A673 (cell line): ENCODE measurements around the gene HCCS. TPM values are rescaled to one million over a fixed set of nuclear protein-coding genes. Genes with fewer than 3 reads are reported as not detected.

Source experiments
- BruUV-seq: library from RNA; stranded (reverse); fragments of 400-500 nt; replicated peaks from 2 replicates; lab custom pipeline; 2021; lab: Mats Ljungman, UMichigan
- CTCF ChIA-PET: fragments of 300-600 bp; sonication (Branson Sonifier 250); formaldehyde crosslinking; loops from one replicate; lab custom pipeline; 2022; ENCODE audit warnings: antibody characterized with exemption; lab: Charles Lee
- POLR2A ChIA-PET: fragments of 300-600 bp; sonication (Branson Sonifier 250); formaldehyde crosslinking; loops from one replicate; lab custom pipeline; 2022; ENCODE audit warnings: antibody characterized with exemption; ENCODE audit not compliant: low non-redundant PET; lab: Charles Lee
- DNase-seq: peaks from one replicate; pipeline ENCODE4 v3.0.0-alpha.2; 2015; ENCODE audit warnings: low spot score
- H3K27ac ChIP-seq: fragments of 200-600 bp; sonication (generic); 2 replicates; pipeline ENCODE4 v1.5.1; 2016; ENCODE audit warnings: mixed run types, low read depth, mild to moderate bottlenecking, mixed read lengths, antibody characterized with exemption, low read length; ENCODE audit not compliant: poor library complexity, severe bottlenecking
- H3K27me3 ChIP-seq: fragments of 200-600 bp; sonication (generic); replicated peaks from 2 replicates; pipeline ENCODE4 v1.6.1; 2017; ENCODE audit warnings: mixed run types, low read depth, mild to moderate bottlenecking, mixed read lengths, antibody characterized with exemption, low read length; ENCODE audit not compliant: insufficient read depth, poor library complexity
- H3K36me3 ChIP-seq: fragments of 200-600 bp; sonication (generic); 2 replicates; pipeline ENCODE4 v1.6.1; 2016; ENCODE audit warnings: mixed run types, mild to moderate bottlenecking, mixed read lengths, antibody characterized with exemption, low read length; ENCODE audit not compliant: insufficient read depth, poor library complexity, severe bottlenecking
- H3K4me1 ChIP-seq: fragments of 200-600 bp; sonication (generic); 2 replicates; pipeline ENCODE4 v1.6.1; 2017; ENCODE audit warnings: mixed run types, mild to moderate bottlenecking, mixed read lengths, antibody characterized with exemption, low read length; ENCODE audit not compliant: insufficient read depth, poor library complexity, severe bottlenecking
- H3K4me3 ChIP-seq: fragments of 200-600 bp; sonication (generic); 2 replicates; pipeline ENCODE4 v1.5.1; 2016; ENCODE audit warnings: low read depth, mixed run types, mild to moderate bottlenecking, mixed read lengths, low read length; ENCODE audit not compliant: poor library complexity, severe bottlenecking
- H3K9me3 ChIP-seq: fragments of 200-600 bp; sonication (generic); 2 replicates; pipeline ENCODE4 v1.6.1; 2016; ENCODE audit warnings: mixed run types, low read depth, mild to moderate bottlenecking, mixed read lengths, antibody characterized with exemption, low read length; ENCODE audit not compliant: poor library complexity, severe bottlenecking
- EZH2 ChIP-seq: fragments of 200-600 bp; sonication (generic); IDR thresholded peaks from 2 replicates; pipeline ENCODE4 v1.6.1; 2017; ENCODE audit warnings: borderline replicate concordance, low read depth, mild to moderate bottlenecking, mixed read lengths, antibody characterized with exemption, low read length; ENCODE audit not compliant: poor library complexity, severe bottlenecking
- intact Hi-C: fragments of 100-400 bp; cut with micrococcal nuclease; formaldehyde crosslinking; loops from one replicate; pipeline ENCODE4 v1.10.0; 2022; ENCODE audit not compliant: unreplicated experiment
- total RNA-seq: library from RNA; stranded (reverse); gene quantifications from 2 replicates; pipeline ENCODE4 v1.2.3, GENCODE V29; 2021
- TF ChIP-seq, protein P1 (sequence below): fragments of 300-800, 200-600 bp; sonication (generic); conservative IDR thresholded peaks from 2 replicates; pipeline ENCODE4 v1.5.1; 2017; ENCODE audit warnings: low read depth, mild to moderate bottlenecking, antibody characterized with exemption, low read length, moderate library complexity, mixed read lengths

HCCS gene
- total RNA-seq, 1 experiment from 2014 or later: 51.2 TPM

DNA sequence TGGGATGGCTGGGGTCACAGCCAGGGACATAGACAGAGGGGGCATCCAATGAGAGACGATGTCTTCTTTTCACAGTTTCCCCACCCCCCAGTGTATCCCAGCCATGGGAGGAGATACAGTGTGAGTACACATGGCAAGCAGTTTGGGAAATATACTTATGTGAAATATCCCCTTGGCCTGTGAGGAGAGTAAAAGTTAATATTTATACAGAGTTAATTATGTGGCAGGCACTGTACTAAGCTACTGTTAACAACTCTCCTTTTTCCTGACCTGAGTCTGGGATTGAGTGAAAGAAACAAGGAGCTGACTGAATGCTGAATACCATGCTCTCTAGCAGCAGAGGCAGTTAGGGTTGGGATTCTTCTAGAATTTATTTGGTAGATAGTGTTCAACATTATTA is 35.3 kb downstream of the HCCS start:
- intact Hi-C loops: no loop called here
- Histone ChIP-seq H3K27me3 (no peaks in the 10 kb centered on the region), H3K4me3 (no peak overlapping the region), H3K4me1 (no peaks in the 10 kb centered on the region), H3K36me3 (no peaks in the 10 kb centered on the region), H3K27ac (no peak overlapping the region), H3K9me3 (no peaks in the 10 kb centered on the region)
- no peak for DNase-seq
- ChIA-PET POLR2A (no interaction called here), CTCF (no interaction called here)
- TF ChIP-seq, protein P1, sequence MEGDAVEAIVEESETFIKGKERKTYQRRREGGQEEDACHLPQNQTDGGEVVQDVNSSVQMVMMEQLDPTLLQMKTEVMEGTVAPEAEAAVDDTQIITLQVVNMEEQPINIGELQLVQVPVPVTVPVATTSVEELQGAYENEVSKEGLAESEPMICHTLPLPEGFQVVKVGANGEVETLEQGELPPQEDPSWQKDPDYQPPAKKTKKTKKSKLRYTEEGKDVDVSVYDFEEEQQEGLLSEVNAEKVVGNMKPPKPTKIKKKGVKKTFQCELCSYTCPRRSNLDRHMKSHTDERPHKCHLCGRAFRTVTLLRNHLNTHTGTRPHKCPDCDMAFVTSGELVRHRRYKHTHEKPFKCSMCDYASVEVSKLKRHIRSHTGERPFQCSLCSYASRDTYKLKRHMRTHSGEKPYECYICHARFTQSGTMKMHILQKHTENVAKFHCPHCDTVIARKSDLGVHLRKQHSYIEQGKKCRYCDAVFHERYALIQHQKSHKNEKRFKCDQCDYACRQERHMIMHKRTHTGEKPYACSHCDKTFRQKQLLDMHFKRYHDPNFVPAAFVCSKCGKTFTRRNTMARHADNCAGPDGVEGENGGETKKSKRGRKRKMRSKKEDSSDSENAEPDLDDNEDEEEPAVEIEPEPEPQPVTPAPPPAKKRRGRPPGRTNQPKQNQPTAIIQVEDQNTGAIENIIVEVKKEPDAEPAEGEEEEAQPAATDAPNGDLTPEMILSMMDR: no peak
- no peak for TF ChIP-seq EZH2
- no TSS peak for BruUV-seq

DNA sequence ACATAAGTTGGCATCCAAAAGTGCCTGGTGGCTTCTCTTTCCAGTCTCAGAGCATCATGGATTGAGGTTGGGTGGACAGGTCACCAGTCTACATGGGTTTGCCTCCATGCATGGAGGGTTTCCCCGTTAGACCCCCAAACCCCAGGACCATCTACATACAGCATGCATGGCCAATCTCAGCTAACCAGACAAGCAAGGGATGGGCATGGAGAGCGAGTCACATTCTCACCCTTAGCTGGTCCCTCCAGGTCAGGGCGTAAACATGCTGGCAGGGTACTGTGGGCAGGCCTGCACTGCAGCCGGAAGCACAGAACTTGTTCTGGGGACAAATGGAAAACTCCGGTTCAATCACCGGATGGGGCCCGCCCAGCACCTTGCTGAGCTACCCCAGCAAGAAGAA is 37.3 kb downstream of the HCCS start:
- Histone ChIP-seq H3K4me3 (no peak overlapping the region), H3K9me3 (no peaks in the 10 kb centered on the region), H3K27ac (no peak overlapping the region), H3K36me3 (no peaks in the 10 kb centered on the region), H3K4me1 (no peaks in the 10 kb centered on the region), H3K27me3 (no peaks in the 10 kb centered on the region)
- intact Hi-C loops: no loop called here
- no peak for DNase-seq
- no TSS peak for BruUV-seq
- ChIA-PET CTCF (no interaction called here), POLR2A (no interaction called here)
- no peak for TF ChIP-seq EZH2
- TF ChIP-seq, protein P1: no peak

DNA sequence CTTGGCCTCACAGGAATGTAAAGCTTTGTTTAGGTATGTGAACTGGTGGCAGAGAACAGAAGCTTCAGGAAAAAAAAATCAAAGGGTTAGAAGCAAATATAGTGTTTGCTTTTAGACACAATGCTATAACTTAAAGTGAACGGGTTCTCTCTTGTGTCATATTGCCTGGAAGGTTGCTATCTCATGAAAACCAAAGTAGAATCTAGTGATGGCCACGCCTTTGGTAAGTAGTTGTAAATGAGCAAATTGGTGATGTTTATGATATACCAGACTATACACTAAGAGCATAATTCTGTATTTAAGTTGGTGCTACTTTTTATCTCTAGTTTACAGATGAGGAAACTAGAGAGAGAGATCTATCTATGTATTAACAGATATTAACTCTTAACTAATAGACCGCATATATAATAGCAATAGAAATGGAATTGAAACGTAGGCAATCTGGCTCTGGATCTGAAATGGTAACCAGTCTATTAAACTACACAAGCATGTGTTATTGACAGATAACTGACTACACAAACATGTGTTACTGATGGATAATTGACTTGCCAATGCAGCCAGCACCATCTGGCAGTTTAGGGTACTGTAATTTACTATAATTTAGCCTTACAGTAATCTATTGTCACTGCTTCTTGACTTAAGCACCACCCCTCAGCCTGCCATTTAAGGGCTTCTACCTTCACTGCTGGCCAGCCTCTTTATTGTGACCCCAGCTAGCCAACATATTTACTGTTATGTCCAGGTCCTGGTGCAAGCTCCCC is 40.8 kb downstream of the HCCS start:
- Histone ChIP-seq H3K4me3 (no peak overlapping the region), H3K36me3 (no peaks in the 10 kb centered on the region), H3K27me3 (no peaks in the 10 kb centered on the region), H3K27ac (no peak overlapping the region), H3K9me3 (no peaks in the 10 kb centered on the region), H3K4me1 (no peaks in the 10 kb centered on the region)
- TF ChIP-seq, protein P1: no peak
- TF ChIP-seq EZH2: no peak
- BruUV-seq: no TSS peak
- ChIA-PET CTCF (no interaction called here), POLR2A (interaction anchor here (0.7 kb wide), 1 partner anchor 656 kb away, joined by 3 read pairs; no protein-coding TSS in a partner anchor)
- no peak for DNase-seq
- intact Hi-C loops: no loop called here
